Measurements from ENCODE around the gene KIAA1671. TPM values are rescaled to one million over a fixed set of nuclear protein-coding genes. Genes with fewer than 3 reads are reported as not detected.

KIAA1671 gene
- total and polyA plus RNA-seq, 2 donors (not counting 1 experiment from before 2014, with no cell fraction given), result 0.01 to 0.02 TPM

DNA sequence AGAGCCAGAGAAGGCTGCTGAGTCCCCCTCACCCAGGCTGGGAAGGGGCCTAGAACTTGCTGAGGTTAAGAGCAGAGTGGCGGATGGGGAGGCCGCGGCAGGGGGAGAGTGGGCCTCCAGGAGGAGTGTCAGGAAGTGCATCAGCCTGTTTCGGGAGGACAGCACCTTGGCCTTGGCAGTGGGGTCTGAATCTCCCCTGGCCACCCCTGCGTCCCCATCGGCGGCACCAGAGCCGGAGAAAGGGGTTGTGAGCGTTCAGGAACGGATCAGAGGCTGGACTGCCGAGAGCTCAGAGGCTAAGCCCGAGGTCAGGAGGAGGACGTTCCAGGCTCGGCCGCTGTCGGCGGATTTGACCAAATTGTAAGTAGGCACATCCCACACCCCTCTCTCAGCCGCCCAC, 76.7 kb downstream of the KIAA1671 start:
- H4K20me1 ChIP-seq (ENCODE audit: control insufficient read depth, insufficient read depth, low read length, poor library complexity, severe bottlenecking), result no peaks in the 10 kb centered on the region
- TF ChIP-seq EZH2 (IDR thresholded peaks at IDR 0.05; ENCODE audit: borderline replicate concordance, insufficient read depth, low read depth, low read length, poor library complexity, severe bottlenecking), result no peak
- TF ChIP-seq, protein P1, sequence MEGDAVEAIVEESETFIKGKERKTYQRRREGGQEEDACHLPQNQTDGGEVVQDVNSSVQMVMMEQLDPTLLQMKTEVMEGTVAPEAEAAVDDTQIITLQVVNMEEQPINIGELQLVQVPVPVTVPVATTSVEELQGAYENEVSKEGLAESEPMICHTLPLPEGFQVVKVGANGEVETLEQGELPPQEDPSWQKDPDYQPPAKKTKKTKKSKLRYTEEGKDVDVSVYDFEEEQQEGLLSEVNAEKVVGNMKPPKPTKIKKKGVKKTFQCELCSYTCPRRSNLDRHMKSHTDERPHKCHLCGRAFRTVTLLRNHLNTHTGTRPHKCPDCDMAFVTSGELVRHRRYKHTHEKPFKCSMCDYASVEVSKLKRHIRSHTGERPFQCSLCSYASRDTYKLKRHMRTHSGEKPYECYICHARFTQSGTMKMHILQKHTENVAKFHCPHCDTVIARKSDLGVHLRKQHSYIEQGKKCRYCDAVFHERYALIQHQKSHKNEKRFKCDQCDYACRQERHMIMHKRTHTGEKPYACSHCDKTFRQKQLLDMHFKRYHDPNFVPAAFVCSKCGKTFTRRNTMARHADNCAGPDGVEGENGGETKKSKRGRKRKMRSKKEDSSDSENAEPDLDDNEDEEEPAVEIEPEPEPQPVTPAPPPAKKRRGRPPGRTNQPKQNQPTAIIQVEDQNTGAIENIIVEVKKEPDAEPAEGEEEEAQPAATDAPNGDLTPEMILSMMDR (IDR thresholded peaks at IDR 0.05), result no peak
- Mint-ChIP-seq H3K27ac (no peak overlapping the region), H3K4me1 (no peaks in the 10 kb centered on the region), H3K27me3 (peaks cover 6% of the 10 kb centered on the region), H3K4me3 (no peak overlapping the region), H3K9me3 (ENCODE audit: insufficient read depth) (no peaks in the 10 kb centered on the region)
- no peak for ATAC-seq (ENCODE audit: low read depth)
- no peak overlapping the region for H3K27ac ChIP-seq (ENCODE audit: low read length in 2 of 2)
- no peaks in the 10 kb centered on the region for H3K79me2 ChIP-seq (ENCODE audit: control insufficient read depth, insufficient read depth, low read length)
- ChIA-PET CTCF (no interaction called here), POLR2A (no interaction called here)
- H2AFZ ChIP-seq (ENCODE audit: insufficient read depth, low read depth, low read length, poor library complexity, severe bottlenecking), result no peak overlapping the region
- no peaks in the 10 kb centered on the region for H3K4me1 ChIP-seq (ENCODE audit: control insufficient read depth in 2 of 2, insufficient read depth in 2 of 2, low read length in 2 of 2)
- H3K27me3 ChIP-seq (replicated peaks in 1 of 4; ENCODE audit: control extremely low read depth in 1 of 4, control insufficient read depth in 3 of 4, insufficient read depth in 4 of 4, low read length in 3 of 4), result no peaks in the 10 kb centered on the region
- intact Hi-C loops (cut with micrococcal nuclease), result no loop called here
- WGBS (ENCODE audit: insufficient coverage), result 95% methylated on average over 15 of the region's 18 CpGs
- H3K9me3 ChIP-seq (ENCODE audit: control extremely low read depth in 1 of 3, control insufficient read depth in 2 of 3, insufficient read depth in 1 of 3, low read length in 2 of 3), result no peaks in the 10 kb centered on the region
- H3K36me3 ChIP-seq (replicated peaks in 1 of 2; ENCODE audit: control extremely low read depth in 1 of 2, control insufficient read depth in 1 of 2, extremely low read depth in 1 of 2, insufficient read depth in 2 of 2, low read length in 1 of 2), result no peaks in the 10 kb centered on the region
- H3K4me3 ChIP-seq (ENCODE audit: control extremely low read depth in 1 of 5, extremely low read depth in 1 of 5, insufficient read depth in 1 of 5, low read depth in 2 of 5, low read length in 4 of 5), result no peak overlapping the region
- H3K9ac ChIP-seq (ENCODE audit: low read length), result no peak overlapping the region
- DNase-seq, result no peak
- no peak overlapping the region for H3K4me2 ChIP-seq (replicated peaks; ENCODE audit: low read depth, low read length, poor library complexity, severe bottlenecking)

GRCh38 chr22:25030636-25031035, 78.1 kb downstream of the KIAA1671 start:
- TF ChIP-seq, protein P1 (IDR thresholded peaks at IDR 0.05), result no peak
- no peak overlapping the region for H3K4me3 Mint-ChIP-seq
- POLR2A ChIA-PET, result no interaction called here
- no peaks in the 10 kb centered on the region for H3K9me3 Mint-ChIP-seq (ENCODE audit: insufficient read depth)
- H3K79me2 ChIP-seq (ENCODE audit: control insufficient read depth, insufficient read depth, low read length), result no peaks in the 10 kb centered on the region
- no peak for DNase-seq
- H3K27me3 Mint-ChIP-seq, result peaks cover 6% of the 10 kb centered on the region
- no peak overlapping the region for H3K27ac ChIP-seq (ENCODE audit: low read length in 2 of 2)
- H2AFZ ChIP-seq (ENCODE audit: insufficient read depth, low read depth, low read length, poor library complexity, severe bottlenecking), result no peak overlapping the region
- no peaks in the 10 kb centered on the region for H3K27me3 ChIP-seq (replicated peaks in 1 of 4; ENCODE audit: control extremely low read depth in 1 of 4, control insufficient read depth in 3 of 4, insufficient read depth in 4 of 4, low read length in 3 of 4)
- no peaks in the 10 kb centered on the region for H3K4me1 Mint-ChIP-seq
- H3K36me3 ChIP-seq (replicated peaks in 1 of 2; ENCODE audit: control extremely low read depth in 1 of 2, control insufficient read depth in 1 of 2, extremely low read depth in 1 of 2, insufficient read depth in 2 of 2, low read length in 1 of 2), result no peaks in the 10 kb centered on the region
- no peaks in the 10 kb centered on the region for H4K20me1 ChIP-seq (ENCODE audit: control insufficient read depth, insufficient read depth, low read length, poor library complexity, severe bottlenecking)
- intact Hi-C loops (cut with micrococcal nuclease), result no loop called here
- no peak for ATAC-seq (ENCODE audit: low read depth)
- no peak overlapping the region for H3K4me3 ChIP-seq (ENCODE audit: control extremely low read depth in 1 of 5, extremely low read depth in 1 of 5, insufficient read depth in 1 of 5, low read depth in 2 of 5, low read length in 4 of 5)
- no peak overlapping the region for H3K9ac ChIP-seq (ENCODE audit: low read length)
- H3K4me1 ChIP-seq (ENCODE audit: control insufficient read depth in 2 of 2, insufficient read depth in 2 of 2, low read length in 2 of 2), result no peaks in the 10 kb centered on the region
- H3K9me3 ChIP-seq (ENCODE audit: control extremely low read depth in 1 of 3, control insufficient read depth in 2 of 3, insufficient read depth in 1 of 3, low read length in 2 of 3), result no peaks in the 10 kb centered on the region
- CTCF ChIA-PET, result interaction anchor here (0.6 kb wide), 1 partner anchor 17 kb away, joined by 3 read pairs; no protein-coding TSS in a partner anchor
- WGBS (ENCODE audit: insufficient coverage), result 90% methylated on average over 3 of the region's 7 CpGs
- no peak overlapping the region for H3K27ac Mint-ChIP-seq
- H3K4me2 ChIP-seq (replicated peaks; ENCODE audit: low read depth, low read length, poor library complexity, severe bottlenecking), result no peak overlapping the region
